HG03045 (cell line): ENCODE results near the gene GPX7.

Source experiments
- ATAC-seq: cut with Tn5 transposase; IDR thresholded peaks from one replicate; pipeline ENCODE4 v1.9.1; 2021; ENCODE audit warnings: mild to moderate bottlenecking, moderate library complexity; ENCODE audit not compliant: unreplicated experiment

GPX7 gene

DNA sequence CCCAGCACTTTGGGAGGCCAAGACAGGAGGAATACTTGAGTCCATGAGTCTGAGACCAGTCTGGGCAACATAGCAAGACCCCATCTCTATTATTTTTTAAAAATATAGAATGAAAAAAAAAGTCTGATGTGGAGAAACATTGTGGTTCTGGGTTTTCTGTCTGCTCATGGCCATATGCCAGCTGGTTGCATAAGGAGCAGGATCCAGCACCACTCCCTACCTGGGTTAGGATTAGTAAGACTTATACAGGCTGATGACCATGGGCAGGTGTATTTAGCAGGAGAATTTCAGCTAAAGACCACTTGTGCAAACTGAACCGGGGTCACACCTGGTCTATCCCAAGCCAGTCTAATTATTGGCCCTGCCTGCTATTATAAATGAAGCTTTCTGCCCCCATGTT lies 16.7 kb upstream of the GPX7 start:
- ATAC-seq = no peak

DNA sequence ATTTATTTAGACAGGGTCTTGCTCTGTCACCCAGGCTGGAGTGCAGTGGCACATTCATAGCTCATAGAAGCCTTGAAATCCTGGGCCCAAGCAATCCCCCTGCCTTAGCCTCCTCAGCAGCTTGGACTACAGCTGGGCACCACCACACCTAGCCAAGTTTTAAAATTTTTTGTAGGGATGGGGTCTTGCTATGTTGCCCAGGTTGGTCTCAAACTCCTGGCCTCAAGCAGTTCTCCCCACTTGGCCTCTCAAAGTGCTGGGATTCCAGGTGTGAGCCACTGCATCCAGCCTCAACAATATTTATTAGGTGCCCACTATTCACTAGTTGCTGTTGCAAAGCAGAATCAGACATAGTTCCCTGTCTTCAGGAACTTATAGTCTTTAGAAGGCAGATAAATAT lies 14.1 kb upstream of the GPX7 start:
- no peak for ATAC-seq

DNA sequence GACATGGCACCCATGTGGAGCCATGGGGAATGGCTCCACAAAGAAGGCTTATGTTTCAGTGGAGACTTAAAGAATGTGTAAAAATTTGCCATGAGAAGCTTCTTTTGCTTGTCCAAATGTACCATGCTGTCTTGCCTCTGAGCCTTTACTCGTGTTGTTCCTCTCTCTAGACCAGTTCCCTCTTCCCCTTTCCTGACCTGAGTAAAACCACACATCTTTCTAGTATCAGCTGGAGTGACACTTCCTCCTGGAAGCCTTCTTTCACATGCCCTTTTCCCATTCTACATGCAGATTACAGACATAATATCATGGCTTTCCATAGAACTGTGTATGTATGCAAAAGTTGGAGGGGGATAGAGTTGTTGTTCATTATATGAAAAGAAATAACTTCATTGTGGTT lies 13.6 kb upstream of the GPX7 start:
- no peak for ATAC-seq

DNA sequence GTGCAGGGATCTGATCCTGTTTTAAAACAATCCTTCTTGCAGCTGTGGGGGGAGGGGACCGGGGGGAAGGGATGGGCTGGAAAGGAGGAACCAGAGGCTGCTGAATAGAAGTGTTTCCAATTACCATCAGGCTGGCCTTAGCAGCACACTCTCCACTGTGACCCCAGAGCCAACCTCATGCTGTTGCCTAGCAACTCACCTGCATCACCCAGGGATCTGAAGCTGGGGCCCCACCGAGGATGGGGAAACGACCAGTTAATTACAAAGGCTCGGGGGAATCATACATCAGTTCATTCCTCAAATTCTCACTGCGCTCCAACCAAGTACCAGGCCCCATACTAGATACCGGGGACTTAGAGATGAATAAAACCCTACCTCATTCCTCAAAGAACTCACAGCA lies 11.9 kb upstream of the GPX7 start:
- no peak for ATAC-seq

DNA sequence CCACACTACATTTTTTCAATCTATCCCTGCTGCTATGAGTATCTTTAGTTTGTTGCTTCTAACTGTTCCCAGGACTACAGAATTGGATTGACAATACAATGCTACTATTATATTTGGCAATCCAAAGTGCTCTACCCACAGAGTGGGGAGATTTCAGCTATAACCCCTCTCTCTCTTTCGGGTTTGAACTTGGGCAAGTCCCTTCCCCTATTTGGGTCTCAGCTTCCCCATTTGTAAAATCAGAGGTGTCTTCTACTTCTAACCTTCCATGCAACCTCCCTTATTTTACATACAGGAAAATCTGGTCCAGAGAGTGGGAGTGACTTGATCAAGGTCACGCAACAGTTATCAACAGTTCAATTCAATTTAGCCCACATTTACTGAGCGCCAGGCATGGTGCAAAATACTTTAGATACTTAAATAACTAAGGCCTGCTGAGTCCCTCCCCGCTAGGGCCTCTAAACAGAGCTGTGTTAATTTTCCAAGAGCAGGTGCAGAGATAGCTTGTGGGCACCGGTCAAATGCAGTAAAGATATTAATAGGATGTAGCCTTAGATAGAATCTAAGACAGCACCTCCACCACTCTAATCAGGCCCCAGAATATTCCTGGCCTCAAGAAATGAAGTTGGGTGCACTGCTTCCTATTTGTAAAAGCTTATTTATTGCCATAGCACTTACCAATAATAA lies 9.4 kb upstream of the GPX7 start:
- ATAC-seq = no peak

DNA sequence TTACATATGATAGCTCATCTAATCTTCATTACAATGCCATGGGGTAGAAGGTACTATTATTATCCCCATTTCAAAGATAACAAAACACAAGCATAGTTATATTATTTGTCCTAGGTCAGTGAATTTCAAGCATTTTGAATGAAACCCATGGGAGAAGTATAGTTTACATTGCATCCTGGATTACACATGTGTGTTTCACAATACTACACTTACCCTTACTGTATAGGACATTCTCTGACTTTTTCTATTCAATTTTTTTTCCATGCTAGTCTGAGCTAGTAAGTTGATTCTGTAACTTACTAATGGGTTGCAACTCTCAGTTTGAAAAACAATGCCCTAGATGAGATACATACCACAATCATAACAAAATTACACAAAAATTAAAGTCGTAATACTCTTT lies 8.7 kb upstream of the GPX7 start:
- no peak for ATAC-seq

DNA sequence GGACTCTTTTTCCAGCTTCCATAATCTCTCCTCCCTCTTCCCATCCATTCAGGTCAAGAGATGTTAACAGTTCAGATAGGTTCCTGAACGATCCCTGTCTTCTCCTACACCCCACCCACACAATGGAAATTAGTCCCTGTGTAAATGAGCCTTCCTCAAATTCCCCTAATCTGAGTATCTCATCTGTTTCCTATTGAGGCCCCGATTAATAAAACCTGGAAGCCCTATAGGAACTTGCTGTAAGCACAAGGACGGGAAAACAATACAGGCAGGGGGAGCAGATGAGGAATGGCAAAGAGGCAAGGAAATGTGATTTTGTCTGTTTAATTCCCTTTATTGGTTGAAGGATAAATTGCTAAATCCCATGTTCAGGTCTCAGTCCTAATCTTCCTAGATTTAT lies 7.1 kb upstream of the GPX7 start:
- no peak for ATAC-seq

DNA sequence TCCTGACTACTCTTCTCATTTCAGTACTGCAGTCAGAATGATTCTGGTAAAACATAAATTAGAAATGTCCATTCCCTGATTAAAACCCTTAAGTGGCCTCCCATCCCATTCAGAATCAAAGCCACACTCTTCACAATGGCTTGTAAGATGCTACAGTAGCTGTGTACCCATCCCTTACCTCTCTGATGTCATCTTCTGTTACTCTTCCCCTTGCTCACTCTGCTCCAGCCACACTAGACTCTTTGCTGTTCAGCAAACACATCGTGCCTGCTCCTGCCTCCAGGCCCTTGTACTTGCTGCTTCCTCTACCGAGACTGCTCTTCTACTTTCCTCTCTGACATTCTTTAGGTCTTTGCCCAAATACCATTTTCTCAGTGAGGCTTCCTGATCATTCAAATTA lies 4.3 kb upstream of the GPX7 start:
- ATAC-seq = no peak

DNA sequence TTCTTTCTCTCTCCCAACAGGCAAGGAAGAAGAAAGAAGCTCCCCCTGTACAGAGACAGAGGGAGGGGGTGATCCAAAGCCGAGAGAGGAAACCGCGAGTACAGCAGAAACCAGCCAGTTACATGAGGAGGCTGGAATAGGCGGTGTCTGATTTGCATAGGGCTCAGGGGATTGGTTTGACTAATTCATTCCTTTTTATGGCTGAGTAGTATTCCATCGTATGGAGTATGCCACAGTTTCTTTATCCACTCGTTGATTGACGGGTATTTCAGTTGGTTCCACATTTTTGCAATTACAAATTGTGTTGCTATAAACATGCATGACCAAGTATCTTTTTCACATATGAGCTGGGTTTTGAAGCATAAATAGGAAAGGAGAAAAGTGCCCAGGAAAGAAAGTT lies 3.4 kb upstream of the GPX7 start:
- ATAC-seq = no peak

DNA sequence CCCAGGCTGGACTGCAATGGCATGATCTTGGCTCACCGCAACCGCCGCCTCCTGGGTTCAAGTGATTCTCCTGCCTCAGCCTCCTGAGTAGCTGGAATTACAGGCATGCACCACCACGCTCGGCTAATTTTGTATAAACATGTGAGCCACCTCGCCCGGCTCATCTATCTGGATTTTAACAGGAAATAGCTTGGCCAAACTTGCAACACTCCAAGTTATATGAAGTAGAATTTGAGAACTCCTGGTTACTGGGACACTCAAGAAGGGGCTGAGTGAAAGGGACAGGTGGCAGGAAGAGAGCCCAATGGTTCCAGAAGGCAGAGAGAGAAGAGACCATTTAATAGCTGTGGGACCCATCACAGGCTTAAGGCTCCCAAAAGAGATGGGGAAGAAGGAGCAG lies 2.9 kb upstream of the GPX7 start:
- ATAC-seq = no peak

DNA sequence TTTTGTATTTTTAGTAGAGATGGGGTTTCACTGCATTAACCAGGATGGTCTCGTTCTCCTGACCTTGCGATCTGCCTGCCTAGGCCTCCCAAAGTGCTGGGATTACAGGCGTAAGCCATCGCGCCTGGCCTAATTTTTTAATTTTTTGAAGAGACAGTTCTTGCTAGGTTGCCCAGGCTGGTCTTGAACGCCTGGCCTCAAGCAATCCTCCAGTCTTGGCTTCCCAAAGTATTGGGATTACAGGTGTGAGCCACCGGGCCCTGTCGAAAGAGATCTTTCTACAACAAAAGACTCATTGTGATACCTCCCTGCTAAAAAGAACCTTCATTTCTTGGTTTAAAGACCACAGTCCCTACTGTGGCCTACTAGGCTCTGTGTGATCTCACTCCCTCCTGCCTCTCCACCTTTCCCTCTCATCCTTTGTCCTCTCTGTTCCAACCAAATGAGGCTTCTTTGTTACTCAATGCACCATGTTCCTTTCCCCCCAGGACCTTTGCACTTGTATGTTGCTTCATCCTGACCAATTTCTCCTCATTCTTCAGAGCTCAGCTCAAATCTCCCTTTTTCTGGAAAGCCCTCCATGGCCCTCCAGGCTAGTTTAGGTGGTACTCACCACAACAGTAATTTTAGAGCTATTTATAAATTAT lies 1.5 kb upstream of the GPX7 start:
- no peak for ATAC-seq

DNA sequence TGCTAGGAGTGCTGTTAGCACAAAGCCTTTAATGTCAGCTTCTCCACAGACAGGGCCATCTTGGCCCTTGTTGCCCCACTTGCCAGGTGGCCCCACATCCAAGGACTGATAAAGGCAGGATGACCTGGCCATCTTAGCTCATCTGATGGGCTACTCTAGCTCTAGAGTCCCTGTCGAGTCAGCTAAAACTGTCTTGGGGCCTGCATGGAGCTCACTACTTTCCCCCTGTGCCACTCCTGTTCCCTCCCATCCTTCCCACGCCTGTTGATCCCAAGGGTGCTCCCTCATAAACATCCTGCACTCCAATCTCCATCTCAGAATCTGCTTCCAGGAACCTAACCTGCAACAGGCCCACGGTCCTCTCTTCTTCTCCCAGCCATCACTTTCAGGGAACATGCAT lies 652 bp upstream of the GPX7 start:
- no peak for ATAC-seq

DNA sequence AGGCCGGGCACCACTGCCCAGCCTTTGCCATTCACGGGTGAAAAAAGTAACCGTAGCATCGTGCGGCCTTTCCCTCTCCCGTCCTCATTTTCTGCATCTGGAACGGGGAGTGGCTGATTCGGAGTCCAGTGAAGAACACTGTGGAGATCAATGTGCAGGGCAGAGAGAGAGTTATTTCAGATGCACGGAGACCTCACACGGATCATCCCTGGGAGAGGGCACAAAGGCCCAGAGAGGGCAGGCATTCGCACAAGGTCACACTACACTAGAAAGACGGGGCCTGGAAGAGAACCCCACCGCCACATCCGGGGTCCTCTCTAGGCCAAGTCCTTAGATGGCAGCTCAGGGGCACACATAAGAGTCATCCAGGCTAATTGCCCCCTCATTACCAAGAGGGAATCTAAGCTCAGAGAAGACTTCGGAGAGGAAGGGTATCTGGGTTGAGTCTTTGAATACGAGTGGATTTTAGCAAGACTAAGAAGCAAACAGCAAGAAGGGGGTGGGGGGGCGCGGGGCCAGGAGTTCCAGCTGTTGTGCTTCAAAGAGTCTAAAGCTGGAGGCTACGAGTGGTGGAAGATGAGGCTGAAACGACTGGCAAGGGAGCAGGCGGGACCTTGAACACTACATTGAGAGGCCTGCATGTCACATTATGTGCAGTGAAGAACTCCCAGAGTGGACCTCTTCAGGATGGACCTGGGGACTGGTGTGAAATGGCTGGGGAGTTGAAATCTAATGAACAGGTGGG lies 857 bp downstream of the GPX7 start:
- ATAC-seq = no peak

DNA sequence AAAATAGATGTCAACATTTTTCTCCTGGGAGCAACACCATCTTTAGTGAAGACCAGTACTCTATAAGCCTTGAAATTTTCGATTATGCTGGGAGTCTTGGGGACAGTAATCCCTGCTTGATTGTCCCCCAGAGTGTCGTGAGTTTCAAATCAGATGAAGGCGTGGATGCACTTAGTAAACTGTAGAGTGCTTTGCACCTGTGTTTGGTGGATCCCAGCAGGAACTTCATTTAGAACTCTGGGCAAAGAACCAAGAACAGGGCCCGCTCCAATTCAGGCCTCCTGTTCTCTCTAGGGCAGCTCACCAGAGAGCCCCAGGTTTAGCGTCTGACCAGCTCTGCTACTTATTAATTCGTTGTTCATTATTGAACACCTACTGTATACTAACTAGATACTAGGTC lies 1.5 kb downstream of the GPX7 start:
- ATAC-seq = no peak

DNA sequence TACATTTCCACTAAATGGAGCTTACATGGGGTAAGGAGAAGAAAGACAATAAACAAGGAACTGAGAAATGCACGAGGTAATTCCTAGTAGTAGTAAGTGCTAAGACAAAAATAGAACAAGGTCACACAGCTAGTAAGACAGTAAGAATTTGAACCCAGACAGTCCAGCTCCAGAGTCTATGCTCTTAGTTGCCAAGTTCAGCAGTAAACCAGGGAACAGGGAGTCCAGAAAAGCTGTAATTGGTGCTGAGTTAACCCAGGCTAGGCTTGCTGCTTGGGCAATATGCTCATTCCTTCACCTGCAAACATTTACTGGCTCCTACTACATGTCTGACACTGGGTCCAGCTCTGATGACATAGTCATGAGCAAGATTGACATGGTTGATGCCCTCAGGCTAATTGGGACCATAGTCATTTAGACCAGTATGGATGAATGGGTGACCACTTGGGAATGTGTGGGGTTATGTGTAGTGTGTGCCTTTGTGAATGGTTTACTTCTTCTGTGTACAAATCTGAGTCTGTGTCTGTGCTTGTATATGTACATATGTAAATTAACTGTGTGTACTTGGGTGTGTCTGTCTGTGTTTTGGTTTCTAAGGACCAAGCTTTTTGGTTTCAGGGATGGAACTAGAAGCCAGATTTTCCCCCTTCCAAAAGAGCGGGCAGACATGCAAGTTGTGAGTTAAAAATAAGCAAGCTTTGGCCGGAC lies 2.0 kb downstream of the GPX7 start:
- ATAC-seq = no peak

DNA sequence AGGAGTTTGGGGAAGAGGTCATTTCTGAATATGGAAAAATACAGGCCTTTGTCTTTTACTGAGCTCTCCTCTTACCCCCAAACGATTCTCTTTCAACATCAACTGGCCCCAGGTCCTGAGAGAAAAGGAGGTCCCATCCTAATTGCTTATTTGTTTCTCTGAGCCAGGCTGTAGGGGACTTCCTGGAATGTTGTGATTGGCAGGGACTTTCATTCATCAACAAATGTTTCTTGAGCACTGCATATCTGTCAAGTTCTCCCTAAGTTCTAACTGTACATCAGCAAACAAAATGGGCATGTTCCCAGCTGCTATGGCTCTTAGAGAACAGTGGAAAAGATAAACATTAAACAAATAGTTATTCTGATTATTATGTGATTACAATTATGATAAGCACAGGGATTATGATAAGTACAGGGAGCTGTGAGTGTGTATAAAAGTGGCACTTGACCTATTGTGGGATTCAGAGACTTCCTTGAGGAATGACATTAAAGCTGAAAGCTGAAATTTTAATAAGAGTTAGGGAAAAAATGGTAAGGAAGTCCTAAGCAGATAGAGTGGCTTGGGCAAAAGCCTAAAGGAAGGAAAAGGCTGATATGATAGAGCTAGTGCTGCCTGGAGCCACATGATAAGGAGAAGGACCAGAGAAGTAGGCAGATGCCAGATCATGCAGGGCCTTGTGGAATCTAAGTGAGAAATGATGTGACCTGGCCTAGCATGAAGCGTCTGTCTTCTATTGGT lies 11.6 kb downstream of the GPX7 start:
- ATAC-seq = no peak

DNA sequence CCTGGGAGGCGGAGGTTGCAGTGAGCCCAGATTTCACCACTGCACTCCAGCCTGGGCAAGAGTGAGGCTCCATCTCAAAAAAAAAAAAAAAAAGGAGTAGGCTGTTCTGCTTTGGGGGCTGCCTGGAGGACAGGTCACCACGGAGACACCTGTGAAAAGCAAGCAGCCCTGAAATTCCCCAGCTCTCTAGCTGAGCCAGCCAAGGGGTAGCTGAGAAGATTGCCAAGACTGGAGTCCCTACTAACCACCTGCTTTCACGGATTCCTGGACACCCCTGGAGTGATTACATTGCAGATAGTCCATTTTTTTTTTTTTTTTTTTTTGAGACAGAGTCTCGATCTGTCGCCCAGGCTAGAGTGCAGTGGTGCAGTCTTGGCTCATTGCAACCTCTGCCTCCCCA lies 12.5 kb downstream of the GPX7 start:
- ATAC-seq = no peak

DNA sequence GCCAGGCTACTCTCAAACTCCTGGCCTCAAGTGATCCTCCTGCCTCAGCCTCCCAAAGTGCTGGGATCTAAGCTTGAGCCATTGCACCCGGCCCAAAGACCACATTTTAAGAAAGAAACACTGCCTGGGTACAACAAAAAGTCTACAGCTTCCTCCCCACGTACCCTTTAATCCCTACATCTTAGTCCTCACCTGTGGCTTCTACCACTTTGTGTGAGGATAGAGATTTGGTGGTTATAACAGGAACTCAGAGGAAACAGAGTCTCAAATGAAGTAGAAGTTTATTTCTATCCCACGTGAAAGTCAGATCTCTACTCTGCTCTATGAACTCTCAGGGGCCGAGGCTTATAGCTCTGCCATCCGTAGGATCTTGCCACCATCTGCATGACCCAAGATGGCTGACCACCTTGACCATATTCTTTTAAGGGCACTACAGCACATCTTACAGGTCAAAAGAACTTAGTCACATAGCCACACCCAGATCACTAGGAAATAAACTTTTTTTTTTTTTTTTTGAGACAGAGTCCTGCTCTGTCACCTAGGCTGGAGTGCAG lies 13.4 kb downstream of the GPX7 start:
- no peak for ATAC-seq

DNA sequence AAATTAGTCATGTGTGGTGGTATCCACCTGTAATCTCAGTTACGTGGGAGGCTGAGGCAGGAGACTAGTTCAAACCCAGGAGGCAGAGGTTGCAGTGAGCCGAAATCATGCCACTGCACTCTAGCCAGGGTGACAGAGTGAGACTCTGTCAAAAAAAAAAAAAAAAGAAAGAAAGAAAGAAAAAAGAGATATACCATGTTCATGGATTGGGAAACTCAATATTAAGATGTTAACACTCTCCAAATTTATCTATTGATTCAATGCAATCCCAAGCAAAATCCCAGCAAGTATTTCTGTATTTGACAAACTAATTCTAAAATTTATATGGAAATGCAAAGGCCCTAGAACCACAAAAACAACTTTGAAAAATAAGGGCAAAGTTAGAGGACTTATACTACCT lies 19.8 kb downstream of the GPX7 start:
- ATAC-seq = no peak

DNA sequence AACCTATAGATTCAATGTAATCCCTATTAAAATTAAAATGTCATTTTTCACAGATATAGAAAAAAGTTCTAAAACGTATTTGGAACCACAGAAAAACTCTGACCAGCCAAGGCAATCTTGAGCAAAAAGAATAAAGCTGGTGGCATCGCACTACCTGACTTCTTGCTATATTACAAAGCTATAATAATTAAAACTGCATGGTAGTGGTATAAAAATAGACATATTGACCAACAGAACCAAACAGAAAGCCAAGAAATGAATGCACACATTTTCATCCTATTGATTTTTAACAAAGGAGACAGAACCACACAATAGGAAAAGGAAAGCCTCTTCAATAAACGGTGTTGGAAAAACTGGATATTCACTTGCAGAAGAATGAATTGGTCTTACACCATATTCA lies 21.6 kb downstream of the GPX7 start:
- no peak for ATAC-seq

DNA sequence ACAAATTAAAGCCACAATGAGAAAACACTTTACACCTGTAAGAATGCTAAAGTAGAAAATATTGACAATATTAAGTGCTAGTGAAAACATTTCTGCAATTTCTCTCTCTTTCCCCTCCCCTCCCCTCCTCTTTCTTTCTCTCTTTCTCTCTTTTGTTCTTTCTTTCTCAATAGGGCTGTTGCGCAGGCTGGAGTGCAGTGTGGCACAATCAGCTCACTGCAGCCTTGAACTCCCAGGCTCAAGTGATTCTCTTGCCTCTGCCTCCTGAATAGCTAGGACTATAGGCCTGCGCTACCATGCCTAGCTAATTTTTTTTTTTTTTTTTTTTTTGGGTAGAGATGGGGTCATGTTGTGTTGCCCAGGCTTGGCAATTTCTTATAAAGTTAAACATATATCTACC lies 24.9 kb downstream of the GPX7 start:
- no peak for ATAC-seq
